Prostate gland (tissue), 2 donors: Measurements from ENCODE around the gene POLD3. TPM values are rescaled to one million over a fixed set of nuclear protein-coding genes. Genes with fewer than 3 reads are reported as not detected.

Source experiments
- DNase-seq: peaks from one replicate; pipeline ENCODE4 v3.0.0-alpha.2; 2019; ENCODE audit warnings: low spot score
- H3K27ac ChIP-seq, 2 donors: fragments of 200-600 bp; sonication (generic); 2 replicates each; pipeline ENCODE4 v1.5.1; 2017 to 2019
- H3K27me3 ChIP-seq: fragments of 200-600 bp; sonication (generic); replicated peaks from 2 replicates; pipeline ENCODE4 v1.5.1; 2019; ENCODE audit not compliant: insufficient read depth
- H3K36me3 ChIP-seq, 2 donors: fragments of 200-600 bp; sonication (generic); 1 replicate in 1 of 2; 2 replicates in 1 of 2; pipeline versions ENCODE4 v1.5.1 to v1.8.1; 2017 to 2019
- H3K4me1 ChIP-seq: fragments of 200-600 bp; sonication (generic); replicated peaks from 2 replicates; pipeline ENCODE4 v1.5.1; 2019
- H3K4me3 ChIP-seq, 2 donors: fragments of 200-600 bp; sonication (generic); 2 replicates each; pipeline ENCODE4 v1.5.1; 2017 to 2019
- H3K9me3 ChIP-seq: fragments of 200-600 bp; sonication (generic); 2 replicates; pipeline ENCODE4 v1.5.1; 2017
- POLR2A ChIP-seq: fragments of 450-650 bp; IDR thresholded peaks from one replicate; pipeline ENCODE4 v1.6.1; 2016; ENCODE audit warnings: antibody characterized with exemption, mild to moderate bottlenecking
- POLR2AphosphoS5 ChIP-seq: sonication (generic); formaldehyde crosslinking; IDR thresholded peaks from one replicate; pipeline ENCODE4 v1.6.1; 2017; ENCODE audit warnings: antibody characterized with exemption
- WGBS: methylation state at CpG from one replicate; pipeline ENCODE4 v1.1.5; 2018; 5-methylcytosine and 5-hydroxymethylcytosine counted together
- intact Hi-C: fragments of 100-400 bp; cut with DNase I; formaldehyde crosslinking; loops from one replicate; pipeline ENCODE4 v1.14.2; 2022
- total RNA-seq, 2 donors: library from RNA; depleted of rRNA; stranded (reverse); fragments of >200 nt; gene quantifications; one replicate each; pipeline ENCODE4 v1.1.0, GENCODE V29; 2016
- TF ChIP-seq, protein P1 (sequence below), 4 experiments: fragments of 200-600 bp in 2 of 4; fragments of 450-650 bp in 2 of 4; sonication (generic) in 2 of 4; IDR thresholded peaks; 1 replicate in 3 of 4; 2 replicates in 1 of 4; pipeline ENCODE4 v1.5.1; 2016 to 2019; ENCODE audit warnings: antibody characterized with exemption in 4 of 4, mild to moderate bottlenecking in 2 of 4, moderate library complexity in 2 of 4

POLD3 gene
- total RNA-seq, 2 donors from 2014 or later = 9.0 to 11.8 TPM

GRCh38 chr11:74566146-74566960 is 26.0 kb upstream of the POLD3 start:
- no peaks in the 10 kb centered on the region for H3K36me3 ChIP-seq
- no peaks in the 10 kb centered on the region for H3K9me3 ChIP-seq
- TF ChIP-seq, protein P1, sequence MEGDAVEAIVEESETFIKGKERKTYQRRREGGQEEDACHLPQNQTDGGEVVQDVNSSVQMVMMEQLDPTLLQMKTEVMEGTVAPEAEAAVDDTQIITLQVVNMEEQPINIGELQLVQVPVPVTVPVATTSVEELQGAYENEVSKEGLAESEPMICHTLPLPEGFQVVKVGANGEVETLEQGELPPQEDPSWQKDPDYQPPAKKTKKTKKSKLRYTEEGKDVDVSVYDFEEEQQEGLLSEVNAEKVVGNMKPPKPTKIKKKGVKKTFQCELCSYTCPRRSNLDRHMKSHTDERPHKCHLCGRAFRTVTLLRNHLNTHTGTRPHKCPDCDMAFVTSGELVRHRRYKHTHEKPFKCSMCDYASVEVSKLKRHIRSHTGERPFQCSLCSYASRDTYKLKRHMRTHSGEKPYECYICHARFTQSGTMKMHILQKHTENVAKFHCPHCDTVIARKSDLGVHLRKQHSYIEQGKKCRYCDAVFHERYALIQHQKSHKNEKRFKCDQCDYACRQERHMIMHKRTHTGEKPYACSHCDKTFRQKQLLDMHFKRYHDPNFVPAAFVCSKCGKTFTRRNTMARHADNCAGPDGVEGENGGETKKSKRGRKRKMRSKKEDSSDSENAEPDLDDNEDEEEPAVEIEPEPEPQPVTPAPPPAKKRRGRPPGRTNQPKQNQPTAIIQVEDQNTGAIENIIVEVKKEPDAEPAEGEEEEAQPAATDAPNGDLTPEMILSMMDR (IDR thresholded peaks at IDR 0.05) = no peak
- TF ChIP-seq POLR2A = no peak
- TF ChIP-seq POLR2AphosphoS5 = no peak
- no peaks in the 10 kb centered on the region for H3K4me1 ChIP-seq
- WGBS = 85% methylated on average over 5 of the region's 5 CpGs
- intact Hi-C loops = loop anchor here (5.0 to 10.0 kb wide), 2 partner anchors 179 to 312 kb away; no protein-coding TSS in a partner anchor
- H3K27ac ChIP-seq = no peak overlapping the region
- DNase-seq = no peak
- H3K27me3 ChIP-seq = no peaks in the 10 kb centered on the region
- no peak overlapping the region for H3K4me3 ChIP-seq

DNA sequence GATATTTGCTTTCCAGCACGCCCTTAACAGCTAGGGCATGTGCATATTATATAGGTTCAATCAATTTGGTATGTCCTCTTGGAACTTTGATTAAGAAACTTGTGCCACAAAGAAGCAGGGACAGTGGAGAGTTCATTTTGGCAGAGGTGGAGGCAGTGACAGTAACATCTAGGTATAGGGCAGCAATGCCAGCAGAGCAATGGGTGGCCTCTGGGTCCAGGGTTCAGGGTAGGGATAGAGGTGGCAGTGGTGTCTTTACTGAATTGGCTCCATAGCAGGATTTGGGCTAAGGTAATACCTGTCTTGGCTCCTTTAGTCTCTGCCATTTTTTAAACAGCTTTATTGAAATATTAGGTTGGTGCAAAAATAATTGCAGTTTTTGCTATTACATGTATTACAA is 24.4 kb upstream of the POLD3 start:
- TF ChIP-seq, protein P1 (IDR thresholded peaks at IDR 0.05) = no peak
- TF ChIP-seq POLR2A (no peak), POLR2AphosphoS5 (no peak)
- intact Hi-C loops = loop anchor here (2.0 to 10.0 kb wide), 3 partner anchors 115 to 313 kb away; no protein-coding TSS in a partner anchor
- Histone ChIP-seq H3K4me1 (no peaks in the 10 kb centered on the region), H3K27me3 (no peaks in the 10 kb centered on the region), H3K27ac (no peak overlapping the region), H3K36me3 (no peaks in the 10 kb centered on the region), H3K4me3 (no peak overlapping the region), H3K9me3 (no peaks in the 10 kb centered on the region)
- no peak for DNase-seq
- WGBS = 96% methylated on average over 1 of the region's 1 CpG

GRCh38 chr11:74570266-74571061 is 21.9 kb upstream of the POLD3 start:
- no peaks in the 10 kb centered on the region for H3K9me3 ChIP-seq
- H3K4me3 ChIP-seq = no peak overlapping the region
- TF ChIP-seq POLR2A (no peak), POLR2AphosphoS5 (peak; percentile 33)
- TF ChIP-seq, protein P1 (IDR thresholded peaks at IDR 0.05) = peak; percentile 64 to 90 (median 78)
- no peaks in the 10 kb centered on the region for H3K27me3 ChIP-seq
- DNase-seq = peak; percentile 47
- no peaks in the 10 kb centered on the region for H3K36me3 ChIP-seq
- WGBS = 60% methylated on average over 8 of the region's 8 CpGs
- intact Hi-C loops = no loop called here
- H3K27ac ChIP-seq = no peak overlapping the region
- H3K4me1 ChIP-seq = no peaks in the 10 kb centered on the region

DNA sequence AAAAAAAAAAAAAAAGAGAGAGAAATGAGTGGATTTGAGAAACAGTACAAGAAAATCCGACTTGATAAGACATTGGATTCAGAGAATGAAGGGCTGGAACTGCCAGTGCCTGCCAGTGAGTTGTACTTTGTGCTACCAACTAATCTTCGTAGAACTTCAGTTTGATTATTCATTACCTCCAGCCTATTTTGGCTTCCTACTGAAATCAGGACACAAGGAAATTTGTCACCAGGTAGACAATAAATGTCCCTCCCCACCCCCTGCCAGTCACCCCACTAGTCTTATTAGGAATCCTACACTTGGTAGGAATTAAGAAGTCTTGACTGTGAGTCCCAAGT is 21.4 kb upstream of the POLD3 start:
- intact Hi-C loops = no loop called here

More for the DNA sequence above, 21.4 kb upstream of the POLD3 start:
- no peak overlapping the region for H3K4me3 ChIP-seq
- 74% methylated on average over 2 of the region's 2 CpGs for WGBS
- no peaks in the 10 kb centered on the region for H3K4me1 ChIP-seq
- DNase-seq = no peak
- TF ChIP-seq POLR2A (no peak), POLR2AphosphoS5 (no peak)
- TF ChIP-seq, protein P1 (IDR thresholded peaks at IDR 0.05) = no peak
- no peaks in the 10 kb centered on the region for H3K27me3 ChIP-seq
- H3K27ac ChIP-seq = no peak overlapping the region
- H3K36me3 ChIP-seq = no peaks in the 10 kb centered on the region
- no peaks in the 10 kb centered on the region for H3K9me3 ChIP-seq
